GM12801 (cell line): ENCODE results near the gene MAGI2.

Experiments
- CTCF ChIP-seq: IDR thresholded peaks from one replicate; pipeline ENCODE4 v1.5.1; 2011; ENCODE audit warnings: control low read depth; ENCODE audit not compliant: insufficient read length; ENCODE audit errors: extremely low read depth

Gene MAGI2

GRCh38 chr7:78345293-78345911 is 1108.1 kb downstream of the MAGI2 start:
- TF ChIP-seq CTCF: no peak

GRCh38 chr7:78334426-78334825 is 1119.0 kb downstream of the MAGI2 start:
- TF ChIP-seq CTCF: no peak

- no peak for TF ChIP-seq CTCF
Measured at GRCh38 chr7:78333530-78334425, 1119.7 kb downstream of the MAGI2 start.

- no peak for TF ChIP-seq CTCF
Measured at GRCh38 chr7:78329001-78329655, 1124.3 kb downstream of the MAGI2 start.

- TF ChIP-seq CTCF: no peak
Measured at GRCh38 chr7:78327718-78328117, 1125.7 kb downstream of the MAGI2 start.

GRCh38 chr7:78326876-78327275 is 1126.6 kb downstream of the MAGI2 start:
- TF ChIP-seq CTCF: no peak

- no peak for TF ChIP-seq CTCF
Measured at GRCh38 chr7:78326189-78326588, 1127.3 kb downstream of the MAGI2 start.
